Measurements from ENCODE around the gene KMT2A. TPM values are rescaled to one million over a fixed set of nuclear protein-coding genes. Genes with fewer than 3 reads are reported as not detected.
A peak's percentile ranks its signal among the peaks of the same experiment; 100 is the strongest.

The KMT2A gene
- total and polyA plus RNA-seq, 2 experiments from 2014 or later: 34.3 to 72.2 TPM

GRCh38 chr11:118560806-118561205 lies 124.5 kb downstream of the KMT2A start:
- no peak for ATAC-seq
- DNase-seq (ENCODE audit: low spot score): no peak
- Histone ChIP-seq H3K4me3 (no peak overlapping the region), H3K27ac (ENCODE audit: low read depth) (no peak overlapping the region), H3K4me2 (no peak overlapping the region), H4K20me1 (replicated peaks; ENCODE audit: insufficient read depth) (no peaks in the 10 kb centered on the region), H3K79me2 (replicated peaks; ENCODE audit: insufficient read depth) (no peaks in the 10 kb centered on the region), H3K27me3 (ENCODE audit: insufficient read depth) (no peaks in the 10 kb centered on the region), H3K9me2 (ENCODE audit: insufficient read depth) (no peaks in the 10 kb centered on the region), H2AFZ (no peak overlapping the region), H3K4me1 (ENCODE audit: insufficient read depth) (no peaks in the 10 kb centered on the region), H3K36me3 (ENCODE audit: insufficient read depth) (no peaks in the 10 kb centered on the region), H3F3A (replicated peaks; ENCODE audit: low read depth) (0 out of 2 replicates have a peak, but pooled peaks cover 5% of the 10 kb centered on the region)
- Mint-ChIP-seq H3K4me3 (no peak overlapping the region), H3K36me3 (ENCODE audit: low read depth) (peaks cover 13% of the 10 kb centered on the region; the same call in 2 of the 3 replicates), H3K27me3 (ENCODE audit: insufficient read depth, low read depth, poor library complexity) (peaks cover 4% of the 10 kb centered on the region), H3K9me3 (no peaks in the 10 kb centered on the region), H3K27ac (no peak overlapping the region), H3K4me1 (no peaks in the 10 kb centered on the region)
- TF ChIP-seq EZH2phosphoT487 (IDR thresholded peaks at IDR 0.05; ENCODE audit: unreplicated experiment) (no peak), EZH2 (IDR thresholded peaks at IDR 0.05; ENCODE audit: low read depth, unreplicated experiment) (no peak), ETS1 (IDR thresholded peaks at IDR 0.05) (no peak)

GRCh38 chr11:118565051-118565450 lies 128.8 kb downstream of the KMT2A start:
- H3K4me1 Mint-ChIP-seq: no peaks in the 10 kb centered on the region; the same call in 2 of the 3 replicates
- H3K79me2 ChIP-seq (replicated peaks; ENCODE audit: insufficient read depth): no peaks in the 10 kb centered on the region
- ATAC-seq (no peak), DNase-seq (ENCODE audit: low spot score) (peak; percentile 6)
- H4K20me1 ChIP-seq (replicated peaks; ENCODE audit: insufficient read depth): no peaks in the 10 kb centered on the region
- H3K9me3 Mint-ChIP-seq: no peaks in the 10 kb centered on the region
- no peak overlapping the region for H3K27ac ChIP-seq (ENCODE audit: low read depth)
- H3K36me3 Mint-ChIP-seq (ENCODE audit: low read depth): 0 out of 3 replicates have a peak, but pooled peaks cover 2% of the 10 kb centered on the region
- H3K4me3 Mint-ChIP-seq: peak overlapping the region; percentile 59
- no peaks in the 10 kb centered on the region for H3K36me3 ChIP-seq (ENCODE audit: insufficient read depth)
- no peaks in the 10 kb centered on the region for H3K9me2 ChIP-seq (ENCODE audit: insufficient read depth)
- no peaks in the 10 kb centered on the region for H3K4me1 ChIP-seq (ENCODE audit: insufficient read depth)
- H3K4me2 ChIP-seq: no peak overlapping the region
- peaks cover 3% of the 10 kb centered on the region for H3K27me3 Mint-ChIP-seq (ENCODE audit: insufficient read depth, low read depth, poor library complexity)
- no peak overlapping the region for H2AFZ ChIP-seq
- no peak for TF ChIP-seq EZH2phosphoT487 (IDR thresholded peaks at IDR 0.05; ENCODE audit: unreplicated experiment)
- TF ChIP-seq CTCF (conservative IDR thresholded peaks at IDR 0.05; ENCODE audit: low read depth in 2 of 2): no peak
- H3K27ac Mint-ChIP-seq: no peak overlapping the region
- H3K4me3 ChIP-seq: no peak overlapping the region
- H3K27me3 ChIP-seq (ENCODE audit: insufficient read depth): no peaks in the 10 kb centered on the region
- peaks cover 8% of the 10 kb centered on the region; the same call in 1 of the 2 replicates for H3F3A ChIP-seq (replicated peaks; ENCODE audit: low read depth)

- no peak overlapping the region for H3K4me2 ChIP-seq
- peaks cover 23% of the 10 kb centered on the region for H3K79me2 ChIP-seq (replicated peaks; ENCODE audit: insufficient read depth)
- no peaks in the 10 kb centered on the region for H3K36me3 ChIP-seq (ENCODE audit: insufficient read depth)
- Mint-ChIP-seq H3K36me3 (ENCODE audit: low read depth) (no peaks in the 10 kb centered on the region), H3K27me3 (ENCODE audit: insufficient read depth, low read depth, poor library complexity) (peaks cover 7% of the 10 kb centered on the region), H3K4me3 (no peak overlapping the region; the same call in 2 of the 3 replicates), H3K4me1 (peaks cover 7% of the 10 kb centered on the region), H3K27ac (no peak overlapping the region), H3K9me3 (no peaks in the 10 kb centered on the region)
- DNase-seq (ENCODE audit: low spot score): no peak
- no peak for ATAC-seq
- H3K4me3 ChIP-seq: no peak overlapping the region
- peaks cover 6% of the 10 kb centered on the region for H3K4me1 ChIP-seq (ENCODE audit: insufficient read depth)
- H3K9me2 ChIP-seq (ENCODE audit: insufficient read depth): no peaks in the 10 kb centered on the region
- H3F3A ChIP-seq (replicated peaks; ENCODE audit: low read depth): peaks cover 5% of the 10 kb centered on the region; the same call in 1 of the 2 replicates
- H4K20me1 ChIP-seq (replicated peaks; ENCODE audit: insufficient read depth): peaks cover 17% of the 10 kb centered on the region
- H3K27ac ChIP-seq (ENCODE audit: low read depth): no peak overlapping the region
- no peak overlapping the region for H2AFZ ChIP-seq
- no peaks in the 10 kb centered on the region for H3K27me3 ChIP-seq (ENCODE audit: insufficient read depth)
- TF ChIP-seq EZH2 (IDR thresholded peaks at IDR 0.05; ENCODE audit: low read depth, unreplicated experiment): no peak
- TF ChIP-seq CTCF (conservative IDR thresholded peaks at IDR 0.05; ENCODE audit: low read depth in 2 of 2): no peak
- no peak for TF ChIP-seq JUNB (IDR thresholded peaks at IDR 0.05; ENCODE audit: unreplicated experiment)
- TF ChIP-seq POLR2AphosphoS5 (IDR thresholded peaks at IDR 0.05; ENCODE audit: low read depth): no peak
- TF ChIP-seq NANOG (IDR thresholded peaks at IDR 0.05; ENCODE audit: borderline replicate concordance): no peak
- no peak for TF ChIP-seq EZH2phosphoT487 (IDR thresholded peaks at IDR 0.05; ENCODE audit: unreplicated experiment)
- no peak for TF ChIP-seq ZNF331 (CRISPR knock-in tag; IDR thresholded peaks at IDR 0.05; ENCODE audit: low read depth)
- no peak for TF ChIP-seq STAT1 (IDR thresholded peaks at IDR 0.05; ENCODE audit: unreplicated experiment)
- no peak for TF ChIP-seq CREB1 (CRISPR knock-in tag; IDR thresholded peaks at IDR 0.05; ENCODE audit: low read depth)
- TF ChIP-seq ETS1 (IDR thresholded peaks at IDR 0.05): no peak
- no peak for TF ChIP-seq ZNF114 (CRISPR knock-in tag; IDR thresholded peaks at IDR 0.05)
These were observed 133.4 kb downstream of the KMT2A start for GRCh38 chr11:118569670-118570069.
